ENCODE data around the gene HABP4. TPM values are rescaled to one million over a fixed set of nuclear protein-coding genes. Genes with fewer than 3 reads are reported as not detected.

The HABP4 gene
- total RNA-seq, 4 donors from 2014 or later = 1.9 to 11.3 (median 5.0) TPM

DNA sequence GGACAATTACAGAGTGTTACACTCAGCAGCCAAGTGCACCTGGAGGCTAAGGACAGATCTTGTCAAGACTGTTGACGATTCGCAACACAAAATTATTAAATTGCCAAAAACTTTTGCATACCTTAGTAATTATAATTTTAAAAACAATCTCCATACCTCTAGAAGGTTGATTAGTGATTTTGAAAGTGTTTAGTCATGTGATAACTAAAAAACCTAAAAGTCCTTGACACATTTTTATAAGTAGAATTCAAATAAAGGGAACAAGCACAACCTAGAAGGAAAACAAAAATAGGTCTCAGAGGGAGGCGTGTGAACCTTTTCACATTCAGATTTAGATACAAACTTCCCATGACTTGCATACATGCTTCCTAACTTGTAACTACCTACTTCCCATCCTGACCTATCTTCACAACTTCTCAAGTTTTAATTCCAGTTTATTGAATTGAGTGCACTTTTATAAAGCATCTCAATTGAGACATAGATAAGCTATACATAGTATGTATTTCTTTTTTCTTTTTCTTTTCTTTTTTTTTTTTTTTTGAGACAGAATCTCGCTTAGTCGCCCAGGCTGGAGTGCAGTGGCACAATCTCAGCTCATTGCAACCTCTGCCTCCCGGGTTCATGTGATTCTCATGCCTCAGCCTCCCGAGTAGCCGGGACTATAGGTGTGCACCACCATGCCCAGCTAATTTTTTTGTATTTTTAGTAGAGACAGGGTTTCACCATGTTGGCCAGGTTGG is 37.6 kb upstream of the HABP4 start:
- Histone ChIP-seq H3K27ac (peak overlapping the region in 1 of 4 donors; percentile 55), H3K9me3 (no peaks in the 10 kb centered on the region), H3K4me3 (no peak overlapping the region), H3K27me3 (no peaks in the 10 kb centered on the region), H3K36me3 (no peaks in the 10 kb centered on the region), H3K4me1 (peaks cover 0 to 29% (median 14%) of the 10 kb centered on the region in 4 donors)
- no peak for TF ChIP-seq EP300 (IDR thresholded peaks at IDR 0.05; ENCODE audit: low read depth)
- TF ChIP-seq POLR2AphosphoS5 (IDR thresholded peaks at IDR 0.05) = no peak
- TF ChIP-seq, protein P1, sequence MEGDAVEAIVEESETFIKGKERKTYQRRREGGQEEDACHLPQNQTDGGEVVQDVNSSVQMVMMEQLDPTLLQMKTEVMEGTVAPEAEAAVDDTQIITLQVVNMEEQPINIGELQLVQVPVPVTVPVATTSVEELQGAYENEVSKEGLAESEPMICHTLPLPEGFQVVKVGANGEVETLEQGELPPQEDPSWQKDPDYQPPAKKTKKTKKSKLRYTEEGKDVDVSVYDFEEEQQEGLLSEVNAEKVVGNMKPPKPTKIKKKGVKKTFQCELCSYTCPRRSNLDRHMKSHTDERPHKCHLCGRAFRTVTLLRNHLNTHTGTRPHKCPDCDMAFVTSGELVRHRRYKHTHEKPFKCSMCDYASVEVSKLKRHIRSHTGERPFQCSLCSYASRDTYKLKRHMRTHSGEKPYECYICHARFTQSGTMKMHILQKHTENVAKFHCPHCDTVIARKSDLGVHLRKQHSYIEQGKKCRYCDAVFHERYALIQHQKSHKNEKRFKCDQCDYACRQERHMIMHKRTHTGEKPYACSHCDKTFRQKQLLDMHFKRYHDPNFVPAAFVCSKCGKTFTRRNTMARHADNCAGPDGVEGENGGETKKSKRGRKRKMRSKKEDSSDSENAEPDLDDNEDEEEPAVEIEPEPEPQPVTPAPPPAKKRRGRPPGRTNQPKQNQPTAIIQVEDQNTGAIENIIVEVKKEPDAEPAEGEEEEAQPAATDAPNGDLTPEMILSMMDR (IDR thresholded peaks at IDR 0.05) = no peak
- no peak for TF ChIP-seq POLR2A (IDR thresholded peaks at IDR 0.05)
- intact Hi-C loops (cut with DNase I; ENCODE audit: low total_unique reads) (loop anchor here (10.0 kb wide), 1 partner anchor 242 kb away; the partner anchor contains the start of gene PRXL2C), in situ Hi-C loops (cut with MboI; ENCODE audit: low pct_ligation_motif_present in 1 of 4, low pct_unique_long_range_greater_than_20kb in 1 of 4, low sequenced_read_pairs in 3 of 4) (no loop called here)
- 84 to 94% methylated on average over 8 of the region's 8 CpGs for WGBS, 2 donors (ENCODE audit: low coverage in 1 of 2)
- no peak for DNase-seq

DNA sequence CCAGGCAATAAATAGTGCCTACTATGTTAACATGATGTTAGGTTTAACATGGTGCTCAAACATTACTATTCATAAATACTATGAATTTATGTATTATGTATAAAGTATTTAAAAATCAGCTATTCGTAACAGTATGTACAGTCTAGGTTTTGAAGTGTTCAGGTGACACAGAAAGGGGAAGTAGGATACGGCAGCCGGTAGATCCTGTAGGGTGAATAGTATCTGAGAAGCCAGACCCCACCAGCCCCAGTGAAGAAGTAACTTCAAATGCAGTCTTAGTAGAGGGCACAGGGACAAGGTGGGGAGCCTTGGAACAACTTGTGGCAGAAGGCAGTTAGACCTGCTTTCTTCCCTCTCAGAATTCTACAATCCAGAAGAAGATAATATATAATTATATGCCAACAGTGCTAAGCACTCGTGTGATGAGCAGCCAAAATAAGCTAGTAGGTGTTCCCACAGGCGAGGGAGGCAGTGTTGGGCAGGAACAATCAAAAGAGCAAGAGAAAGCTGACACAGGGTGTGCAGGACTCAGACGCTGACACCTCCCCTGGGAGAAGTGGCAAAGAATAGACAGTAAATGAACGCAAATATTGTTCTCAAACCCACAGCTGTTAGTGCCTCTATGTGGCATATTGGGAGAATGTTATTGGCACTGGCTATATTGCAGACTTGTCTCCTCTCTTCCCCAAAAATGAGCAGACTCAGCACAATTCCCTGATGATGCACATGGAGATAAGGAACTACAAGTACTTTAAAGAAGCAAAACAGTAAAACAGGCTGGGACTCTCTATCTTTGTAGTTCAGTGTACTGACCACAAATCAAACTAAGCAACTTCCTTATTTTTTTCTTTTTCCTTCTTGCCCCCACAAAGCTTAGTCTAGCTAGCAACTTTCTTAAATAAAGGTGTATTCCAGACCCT is 36.4 kb upstream of the HABP4 start:
- H3K4me1 ChIP-seq = peaks cover 0 to 25% (median 14%) of the 10 kb centered on the region in 4 donors
- no peaks in the 10 kb centered on the region for H3K36me3 ChIP-seq
- 35 to 43% methylated on average over 7 of the region's 7 CpGs for WGBS, 2 donors (ENCODE audit: low coverage in 1 of 2)
- H3K4me3 ChIP-seq = peak overlapping the region in 1 of 4 donors; percentile 3
- TF ChIP-seq POLR2AphosphoS5 (IDR thresholded peaks at IDR 0.05) = peak in 1 of 3 donors; percentile 16
- TF ChIP-seq, protein P1 (IDR thresholded peaks at IDR 0.05) = no peak
- no peaks in the 10 kb centered on the region for H3K9me3 ChIP-seq
- H3K27me3 ChIP-seq = no peaks in the 10 kb centered on the region
- in situ Hi-C loops (cut with MboI; ENCODE audit: low pct_ligation_motif_present in 1 of 4, low pct_unique_long_range_greater_than_20kb in 1 of 4, low sequenced_read_pairs in 3 of 4) (no loop called here), intact Hi-C loops (cut with DNase I; ENCODE audit: low total_unique reads) (loop anchor here (10.0 kb wide), 1 partner anchor 241 kb away; the partner anchor contains the start of gene PRXL2C)
- peak; percentile 27 for DNase-seq
- peak overlapping the region; percentile 47 to 62 (median 56) for H3K27ac ChIP-seq

- H3K27ac ChIP-seq = peak overlapping the region; percentile 99
- peak overlapping the region; percentile 67 to 85 (median 72) for H3K4me3 ChIP-seq
- H3K27me3 ChIP-seq = no peaks in the 10 kb centered on the region
- H3K4me1 ChIP-seq = peaks cover 16 to 44% (median 30%) of the 10 kb centered on the region in 4 donors
- H3K9me3 ChIP-seq = no peaks in the 10 kb centered on the region
- H3K36me3 ChIP-seq = no peaks in the 10 kb centered on the region
- peak; percentile 95 for DNase-seq
- intact Hi-C loops (cut with DNase I; ENCODE audit: low total_unique reads) (loop anchor here (10.0 kb wide), 1 partner anchor 238 kb away; the partner anchor contains the start of gene PRXL2C), in situ Hi-C loops (cut with MboI; ENCODE audit: low pct_ligation_motif_present in 1 of 4, low pct_unique_long_range_greater_than_20kb in 1 of 4, low sequenced_read_pairs in 3 of 4) (no loop called here)
- 0% methylated on average over 32 of the region's 50 CpGs; no CpG with 5 or more reads in 1 of the 2 donors for WGBS, 2 donors (ENCODE audit: low coverage in 1 of 2)
- TF ChIP-seq POLR2A (IDR thresholded peaks at IDR 0.05) (peak; percentile 90), POLR2AphosphoS5 (IDR thresholded peaks at IDR 0.05) (peak; percentile 83 to 96 (median 92)), EP300 (IDR thresholded peaks at IDR 0.05; ENCODE audit: low read depth) (peak; percentile 14)
- TF ChIP-seq, protein P1 (IDR thresholded peaks at IDR 0.05) = peak in 2 of 5 experiments; percentile 17 to 44
Observed at GRCh38 chr9:96417051-96417586, 32.9 kb upstream of the HABP4 start.

Data from transverse colon (tissue), 4 donors.